DMS 273 (cell line): ENCODE results near the gene COL24A1.
A peak's percentile ranks its signal among the peaks of the same experiment; 100 is the strongest.
"Not testable (repeated sequence)": the region's sequence is repeated elsewhere in the genome, so short reads cannot be mapped to it uniquely, and the experiment has no call there.

Source experiments
- DNase-seq: peaks from one replicate; lab custom pipeline; 2025; ENCODE audit not compliant: unreplicated experiment; lab: John Stamatoyannopoulos, UW

COL24A1 gene

GRCh38 chr1:86085741-86086409 lies 70.7 kb downstream of the COL24A1 start:
- DNase-seq: no peak

GRCh38 chr1:86084998-86085397 lies 71.6 kb downstream of the COL24A1 start:
- DNase-seq: no peak

GRCh38 chr1:86082183-86082582 lies 74.4 kb downstream of the COL24A1 start:
- DNase-seq: peak; percentile 18

GRCh38 chr1:86072474-86072873 lies 84.1 kb downstream of the COL24A1 start:
- DNase-seq: not testable (repeated sequence)

- not testable (repeated sequence) for DNase-seq
These were observed 84.7 kb downstream of the COL24A1 start for GRCh38 chr1:86071870-86072269.

- DNase-seq: no peak
These were observed 86.8 kb downstream of the COL24A1 start for GRCh38 chr1:86069757-86070145.

- no peak for DNase-seq
These were observed 87.5 kb downstream of the COL24A1 start for GRCh38 chr1:86068841-86069756.

- DNase-seq: no peak
These were observed 88.3 kb downstream of the COL24A1 start for GRCh38 chr1:86068271-86068721.

- DNase-seq: no peak
These were observed 88.9 kb downstream of the COL24A1 start for GRCh38 chr1:86067626-86068025.

GRCh38 chr1:86064899-86065298 lies 91.7 kb downstream of the COL24A1 start:
- no peak for DNase-seq

- no peak for DNase-seq
These were observed 92.9 kb downstream of the COL24A1 start for GRCh38 chr1:86063721-86064120.

- no peak for DNase-seq
These were observed 94.1 kb downstream of the COL24A1 start for GRCh38 chr1:86062453-86062852.

- no peak for DNase-seq
These were observed 95.0 kb downstream of the COL24A1 start for GRCh38 chr1:86061551-86061990.

GRCh38 chr1:86054396-86054795 lies 102.2 kb downstream of the COL24A1 start:
- DNase-seq: no peak

- no peak for DNase-seq
These were observed 103.4 kb downstream of the COL24A1 start for GRCh38 chr1:86052948-86053698.

- no peak for DNase-seq
These were observed 121.5 kb downstream of the COL24A1 start for GRCh38 chr1:86035101-86035500.

GRCh38 chr1:86030180-86030579 lies 126.4 kb downstream of the COL24A1 start:
- DNase-seq: no peak

GRCh38 chr1:86018283-86018923 lies 138.2 kb downstream of the COL24A1 start:
- DNase-seq: peak; percentile 49

GRCh38 chr1:86016076-86016759 lies 140.4 kb downstream of the COL24A1 start:
- DNase-seq: no peak

- DNase-seq: no peak
These were observed 141.2 kb downstream of the COL24A1 start for GRCh38 chr1:86015375-86015774.
